Anterior cingulate cortex (tissue), 58 donors: ENCODE results near the gene LIF.
A peak's percentile ranks its signal among the peaks of the same experiment; 100 is the strongest.

Source experiments
- DNase-seq, 58 donors: peaks; one replicate each; lab custom pipeline; 2025; lab: John Stamatoyannopoulos, UW

LIF gene

DNA sequence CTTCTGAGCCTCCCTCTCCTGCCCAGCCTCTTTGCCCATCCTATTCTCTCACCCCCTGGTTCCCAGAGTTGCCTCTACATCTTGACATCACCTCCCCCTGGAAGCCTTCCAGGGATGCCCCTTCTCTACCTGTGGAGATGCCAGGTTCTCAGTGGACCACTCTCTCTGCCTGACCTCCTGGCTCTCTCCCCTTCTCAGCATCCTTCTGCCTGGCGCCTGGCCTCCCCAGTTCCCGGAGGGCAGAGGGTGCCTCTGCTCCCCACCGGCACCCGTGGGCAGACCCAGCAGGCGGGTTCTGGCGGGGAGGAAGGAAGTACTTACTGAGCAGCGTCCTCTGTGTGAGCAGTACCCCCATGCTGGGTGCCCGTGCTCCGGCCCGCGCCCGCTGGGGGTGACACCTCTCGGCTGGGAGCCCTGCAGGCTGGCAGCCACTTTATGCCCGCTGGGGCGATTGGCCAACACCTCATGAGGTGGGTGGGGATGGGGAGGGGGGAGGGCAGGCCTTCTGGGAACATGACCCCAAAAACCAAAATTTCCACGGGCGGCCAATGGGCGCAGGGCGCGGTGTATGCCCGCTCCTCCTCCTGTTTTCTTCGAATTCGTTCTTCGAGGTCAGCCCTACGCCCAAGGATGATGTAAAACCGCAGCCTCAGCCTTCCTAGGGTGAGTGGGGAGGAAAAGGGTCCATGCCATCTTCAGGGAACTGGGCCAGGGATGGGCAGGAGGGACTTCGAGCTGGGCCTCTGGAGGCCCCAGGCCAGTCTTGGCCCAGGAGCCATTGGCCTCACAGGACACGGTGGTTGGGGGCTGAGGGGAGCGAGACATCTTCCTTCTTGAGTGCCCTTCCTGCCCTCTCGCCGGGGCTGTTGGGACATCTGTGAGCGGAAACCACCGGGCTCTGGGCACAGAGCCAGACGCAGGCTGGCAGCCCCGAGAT is 20.2 kb upstream of the LIF start, which contains the start of gene OSM:
Gene OSM (minus strand): TSS at position 407 of the 937 bp plus-strand sequence. CDS start 52 bp downstream, at position 355.
- peak in 23 of 58 donors; percentile 5 to 47 (median 20) for DNase-seq

- peak in 13 of 58 donors; percentile 8 to 51 (median 19) for DNase-seq
Measured at GRCh38 chr22:30265823-30266444, 19.4 kb upstream of the LIF start.

DNA sequence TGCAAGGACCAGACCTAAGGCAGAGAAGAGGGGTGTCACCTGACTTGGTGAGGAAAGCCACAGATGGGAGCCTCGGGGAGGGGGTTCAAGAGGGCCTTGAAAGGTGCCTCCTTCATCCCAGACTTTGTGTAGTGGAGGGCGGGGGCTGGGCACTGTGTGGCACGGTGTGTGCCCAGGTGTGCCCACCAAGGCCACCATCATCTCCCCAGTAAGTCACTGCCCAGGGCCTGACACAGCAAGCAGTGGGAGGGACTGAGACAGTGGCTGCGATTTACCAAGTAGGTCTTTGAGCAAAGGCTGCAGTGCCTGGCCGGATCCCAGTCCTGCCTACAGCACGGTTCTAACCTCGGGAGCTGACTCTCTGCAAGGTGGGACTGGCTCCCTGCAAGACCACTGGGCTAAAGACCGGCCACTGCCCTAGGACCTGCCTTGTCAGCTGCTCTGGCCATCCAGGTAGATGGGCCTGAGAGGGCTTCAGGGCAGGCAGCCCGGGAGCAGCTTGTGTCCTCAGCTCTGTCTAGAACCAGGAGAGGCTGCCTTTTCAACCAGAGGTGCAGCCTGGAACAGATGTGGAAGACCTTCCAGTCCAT is 18.7 kb upstream of the LIF start:
- DNase-seq: no peak

DNA sequence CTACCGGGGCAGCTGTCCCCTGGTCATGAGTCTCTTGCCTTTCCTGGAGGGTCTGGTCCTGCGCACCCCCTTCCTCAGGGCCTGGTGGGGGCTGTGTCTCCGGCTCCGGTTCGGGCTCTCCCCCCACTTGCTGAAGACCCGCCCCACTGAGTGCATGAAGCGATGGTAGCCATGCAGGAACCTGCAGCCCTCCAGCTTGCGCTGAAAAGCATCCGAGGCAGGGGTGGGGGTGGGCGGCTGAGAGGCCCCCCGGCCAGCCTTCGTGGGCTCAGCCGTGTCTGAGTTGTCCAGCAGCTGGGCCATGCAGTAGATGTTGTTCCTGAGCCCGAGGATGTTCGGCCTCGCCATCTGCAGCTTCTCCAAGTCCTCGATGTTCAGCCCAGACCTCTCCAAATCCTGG is 17.3 kb upstream of the LIF start:
- DNase-seq: no peak

DNA sequence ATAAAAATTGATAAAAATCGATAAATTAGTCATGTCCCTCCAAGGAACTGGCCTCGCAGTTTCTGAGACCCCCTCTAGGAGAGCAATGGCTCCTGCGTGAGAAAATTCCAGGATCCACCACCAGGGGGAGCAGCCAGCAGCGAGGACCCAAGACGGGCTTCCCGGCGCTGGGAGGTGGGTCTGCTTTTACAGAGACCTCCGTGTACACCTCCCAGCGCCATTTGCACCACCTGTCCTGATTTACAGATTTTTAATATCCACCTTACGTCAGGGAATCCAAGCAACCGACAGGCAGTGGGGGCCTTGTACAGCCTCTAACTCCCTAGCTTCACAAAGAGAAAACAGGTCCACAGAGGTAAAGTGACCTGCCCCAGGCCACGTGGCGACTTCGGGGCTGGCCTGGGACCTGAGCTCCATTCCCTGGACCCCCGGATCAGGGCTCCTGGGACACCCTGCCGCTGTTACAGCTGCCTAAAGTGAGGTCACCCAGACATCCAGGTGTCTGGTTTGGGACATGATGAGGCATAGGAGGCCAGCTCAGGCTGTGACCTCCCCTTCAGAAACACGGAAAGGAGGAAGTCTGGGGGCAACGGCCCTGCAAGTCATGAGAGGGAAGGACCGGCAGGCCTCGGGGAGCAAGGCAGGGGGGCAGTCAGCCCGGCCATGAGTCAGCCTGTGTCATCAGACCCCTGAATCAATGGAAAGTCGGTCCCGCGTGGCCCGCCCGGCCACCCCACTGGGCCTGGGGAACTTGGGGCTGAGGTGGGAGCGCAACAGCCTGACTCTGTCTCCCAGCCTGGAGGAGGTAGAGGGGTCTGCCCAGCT is 16.6 kb upstream of the LIF start:
- DNase-seq: peak in 51 of 58 donors; percentile 8 to 81 (median 48)

DNA sequence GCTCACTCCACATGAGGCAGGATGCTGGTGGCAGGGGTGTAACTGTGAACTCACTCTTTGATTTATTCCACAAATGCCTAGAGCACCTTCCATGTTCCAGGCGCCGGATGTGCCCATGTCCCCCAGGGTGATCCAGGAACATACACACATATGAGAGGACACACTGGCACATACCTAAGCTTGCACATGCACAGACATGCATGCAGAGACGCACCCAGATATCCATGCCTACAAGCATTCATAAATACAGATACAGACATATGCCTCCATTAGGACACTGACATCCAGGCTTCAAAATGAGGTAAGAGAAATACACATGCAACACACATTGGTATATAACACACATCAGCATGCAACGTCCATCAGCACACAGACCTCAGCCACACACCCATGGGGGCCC is 15.6 kb upstream of the LIF start:
- no peak for DNase-seq

DNA sequence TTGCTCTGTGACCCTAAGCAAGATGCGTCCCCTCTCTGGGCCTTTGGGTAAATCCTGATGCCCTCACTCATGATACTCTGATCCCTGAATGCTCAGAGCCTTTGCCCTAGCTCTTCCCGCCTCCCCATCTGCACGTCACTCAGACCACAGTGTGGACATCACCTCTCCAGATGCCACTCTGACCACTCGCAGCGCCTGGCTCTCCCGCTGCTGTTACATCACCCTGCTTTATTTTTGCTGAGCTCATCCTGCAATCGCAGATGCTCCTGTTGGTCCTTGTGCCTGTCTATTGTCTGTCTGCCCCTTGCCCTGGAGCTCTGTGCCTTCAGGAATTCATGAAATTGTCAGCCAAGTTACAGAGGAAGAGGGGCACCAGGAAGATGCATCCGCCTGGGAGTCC is 14.6 kb upstream of the LIF start:
- DNase-seq: no peak

DNA sequence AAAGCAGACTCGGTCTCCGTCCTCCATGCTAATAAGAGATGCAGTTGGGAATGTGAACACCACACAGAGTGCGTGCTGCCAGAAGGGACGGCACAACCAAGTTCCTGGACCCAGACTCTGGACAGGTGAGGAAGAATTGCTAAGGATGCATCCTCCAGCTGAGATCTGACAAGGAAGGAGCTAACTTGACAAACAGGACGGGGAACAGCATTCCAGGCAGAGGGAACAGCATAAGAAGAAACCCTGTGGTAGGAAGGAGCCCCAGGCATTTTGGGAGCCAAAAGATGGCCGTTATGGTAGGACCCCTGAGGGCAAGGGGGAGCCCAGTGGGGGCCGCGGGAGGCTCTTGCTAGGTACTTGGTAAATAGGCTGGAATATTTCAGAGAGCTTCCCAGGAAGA is 14.1 kb upstream of the LIF start:
- DNase-seq: no peak

DNA sequence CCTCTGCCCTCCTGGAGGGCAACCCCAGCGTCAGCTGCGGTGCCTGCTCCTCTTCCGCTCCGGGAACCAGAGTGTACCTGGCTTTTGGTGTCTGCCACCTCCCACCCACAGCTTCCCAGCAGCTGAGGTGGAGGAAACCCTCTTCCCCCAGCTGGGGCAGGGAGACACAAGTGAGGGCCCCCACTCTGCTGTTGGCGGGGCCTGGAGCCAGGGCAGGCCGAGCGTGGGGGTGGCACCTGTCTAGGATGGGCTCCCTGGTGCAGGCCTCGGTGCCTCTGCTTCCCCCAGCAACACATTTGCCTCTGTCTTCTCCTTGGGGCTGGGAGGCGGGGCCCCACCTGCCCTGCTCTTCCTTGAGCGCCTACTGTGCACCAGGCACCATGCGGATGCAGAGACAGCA is 13.7 kb upstream of the LIF start:
- DNase-seq: no peak

GRCh38 chr22:30254314-30254713 is 7.8 kb upstream of the LIF start:
- DNase-seq: no peak

- DNase-seq: peak in 40 of 58 donors; percentile 10 to 82 (median 46)
Measured at GRCh38 chr22:30253205-30253852, 6.8 kb upstream of the LIF start.

DNA sequence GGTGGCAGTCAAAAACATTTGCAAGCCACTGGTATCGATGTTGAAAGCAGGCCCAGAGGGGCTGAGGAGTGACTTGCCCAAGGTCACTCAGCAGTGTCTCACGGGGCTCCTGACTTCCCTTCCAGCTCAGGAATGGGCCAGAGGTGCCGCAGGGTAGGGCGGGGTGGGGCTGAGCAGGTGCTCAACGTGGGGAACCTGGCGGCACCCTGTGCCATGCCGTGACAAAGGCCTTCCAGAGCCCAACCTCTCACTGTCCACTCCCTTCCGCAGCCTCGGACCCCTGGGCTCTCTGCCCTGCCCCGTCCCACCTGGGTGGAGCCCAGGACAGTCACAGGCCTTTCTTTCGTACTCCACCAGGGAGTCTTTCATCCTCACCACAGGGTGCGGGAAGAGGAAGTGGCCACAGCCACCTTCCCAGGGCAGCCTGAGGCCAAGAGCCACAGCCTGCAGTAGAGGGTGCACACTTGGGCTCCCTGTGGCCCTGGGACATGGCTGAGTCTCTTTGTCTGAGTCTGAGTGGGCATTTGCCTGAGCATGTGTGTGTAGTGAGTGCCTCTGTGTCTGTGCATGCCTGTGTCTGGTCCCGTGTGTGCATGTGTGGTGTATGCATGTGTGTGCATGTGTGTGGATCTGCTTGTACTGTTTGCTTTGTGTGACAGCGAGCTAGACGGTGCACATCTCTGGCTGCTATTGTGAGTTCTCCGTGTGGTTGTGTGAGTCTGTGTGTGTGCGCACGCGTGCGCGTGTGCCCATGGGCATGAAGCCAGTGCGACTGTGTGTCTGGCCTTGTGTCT is 6.0 kb upstream of the LIF start:
- peak in 1 of 58 donors; percentile 53 for DNase-seq

DNA sequence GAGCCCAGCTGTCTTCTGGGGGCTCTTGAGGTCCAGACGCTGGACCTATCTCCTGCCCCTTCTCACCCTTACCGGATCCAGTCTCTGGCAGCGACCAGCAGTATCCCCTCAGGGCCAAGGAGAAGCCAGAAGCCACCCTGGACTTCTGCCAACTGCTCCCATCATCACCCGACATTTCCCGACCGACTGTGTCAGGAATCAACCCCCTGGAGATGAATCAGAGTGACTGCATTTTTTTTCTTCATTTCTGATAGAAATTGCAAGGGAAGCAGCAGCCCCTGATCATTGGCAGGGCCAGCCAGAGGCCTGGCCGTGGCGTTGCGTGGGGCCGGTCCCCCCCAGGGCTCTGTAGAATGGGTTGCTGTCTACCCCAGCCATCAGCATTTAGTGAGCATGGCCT is 5.2 kb upstream of the LIF start:
- DNase-seq: no peak

- DNase-seq: no peak
Measured at GRCh38 chr22:30250661-30251267, 4.2 kb upstream of the LIF start.

- DNase-seq: no peak
Measured at GRCh38 chr22:30250039-30250565, 3.5 kb upstream of the LIF start.

- no peak for DNase-seq
Measured at GRCh38 chr22:30249049-30250038, 2.8 kb upstream of the LIF start.

DNA sequence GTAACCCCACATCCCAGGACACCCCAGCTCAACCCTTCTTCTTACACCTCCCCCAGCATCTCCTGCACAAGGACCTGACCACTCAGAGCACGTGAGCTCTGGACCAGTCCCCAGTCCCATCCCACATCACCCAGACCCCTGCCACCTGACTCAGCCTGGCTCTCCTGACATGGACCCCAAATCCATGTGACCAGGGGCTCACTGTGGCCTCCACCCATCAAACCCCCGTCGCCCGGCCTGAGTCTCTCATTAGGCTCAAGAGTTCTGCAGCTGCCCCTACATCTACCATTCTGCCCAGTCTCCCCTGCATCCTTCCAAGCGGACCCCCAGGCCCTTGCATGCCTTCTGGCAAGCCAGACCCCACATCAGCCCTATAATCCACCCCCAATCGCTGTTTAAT is 1.9 kb upstream of the LIF start:
- no peak for DNase-seq
